GM19372 (cell line): ENCODE data around the gene ERBB3.
"Not testable (repeated sequence)": the region's sequence is repeated elsewhere in the genome, so short reads cannot be mapped to it uniquely, and the experiment has no call there.

Experiments
- ATAC-seq: cut with Tn5 transposase; IDR thresholded peaks from one replicate; pipeline ENCODE4 v1.9.1; 2021; ENCODE audit warnings: mild to moderate bottlenecking, low read depth, moderate library complexity; ENCODE audit not compliant: unreplicated experiment

ERBB3 gene

DNA sequence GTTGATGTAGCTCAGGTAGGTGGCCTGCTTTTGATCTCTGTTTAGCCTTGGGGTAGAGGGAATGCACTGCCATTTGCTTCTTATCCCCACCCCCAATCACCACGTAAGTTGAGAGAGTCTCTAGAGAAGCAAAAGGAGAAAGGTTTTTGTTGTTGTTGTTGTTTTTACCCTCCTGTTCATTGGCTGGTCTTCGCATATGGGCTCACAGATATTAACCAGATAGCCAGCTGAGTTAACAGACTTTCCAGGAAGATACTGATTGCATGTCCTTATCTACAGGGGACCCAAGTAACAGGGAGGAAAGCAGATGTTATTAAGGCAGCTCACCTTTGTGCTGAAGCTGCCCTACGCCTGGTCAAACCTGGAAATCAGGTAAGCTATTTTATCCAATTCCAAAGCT, 27.3 kb downstream of the ERBB3 start:
- ATAC-seq, result no peak

DNA sequence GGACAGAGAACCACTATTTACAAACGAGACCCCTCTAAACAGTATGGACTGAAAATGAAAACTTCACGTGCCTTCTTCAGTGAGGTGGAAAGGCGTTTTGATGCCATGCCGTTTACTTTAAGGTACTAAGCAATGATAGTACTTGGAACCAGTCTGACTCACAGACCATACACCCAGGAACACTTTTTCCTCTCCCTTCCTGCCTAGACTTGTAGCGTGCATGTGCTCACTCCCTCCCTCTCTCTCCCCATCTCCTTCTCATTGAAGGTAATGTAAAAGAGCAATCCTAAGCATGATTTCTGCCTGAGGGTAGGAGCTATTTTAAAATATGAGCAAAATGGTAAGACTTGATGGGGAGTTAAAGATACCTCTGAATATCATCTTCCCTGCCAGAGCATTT, 30.6 kb downstream of the ERBB3 start:
- ATAC-seq, result no peak

- no peak for ATAC-seq
These were observed 34.1 kb downstream of the ERBB3 start for GRCh38 chr12:56114084-56114483.

DNA sequence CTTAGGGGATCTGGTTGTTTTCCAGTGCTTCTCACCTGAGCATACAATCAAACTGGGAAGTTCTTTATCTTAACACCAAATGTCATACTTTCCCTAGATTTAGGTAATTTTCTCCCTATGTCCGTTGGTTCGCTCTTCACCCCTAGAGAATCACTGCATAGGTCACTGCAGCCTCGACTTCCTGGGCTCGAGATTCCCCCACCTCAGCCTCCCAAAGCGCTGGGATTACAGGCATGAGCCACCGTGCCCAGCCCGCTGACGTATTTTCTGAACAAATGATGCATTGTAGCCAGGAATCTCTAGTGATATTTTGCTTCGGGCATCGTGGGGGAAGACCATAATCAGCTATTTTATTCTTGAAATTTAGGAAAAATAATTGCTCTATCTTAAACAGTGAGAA, 35.4 kb downstream of the ERBB3 start:
- no peak for ATAC-seq

- ATAC-seq, result peak; percentile 43
These were observed 36.5 kb downstream of the ERBB3 start, which contains the start of gene RPL41 for GRCh38 chr12:56116267-56117081. Gene RPL41 (plus strand): TSS chr12:56116633.

GRCh38 chr12:56117082-56117706, 37.2 kb downstream of the ERBB3 start:
- not testable (repeated sequence) for ATAC-seq

GRCh38 chr12:56117778-56118687, 38.1 kb downstream of the ERBB3 start, which contains the start of gene ZC3H10:
Gene ZC3H10 (plus strand): TSS chr12:56118266. CDS start chr12:56120563, 2,297 bp downstream.
- ATAC-seq, result peak; percentile 74

DNA sequence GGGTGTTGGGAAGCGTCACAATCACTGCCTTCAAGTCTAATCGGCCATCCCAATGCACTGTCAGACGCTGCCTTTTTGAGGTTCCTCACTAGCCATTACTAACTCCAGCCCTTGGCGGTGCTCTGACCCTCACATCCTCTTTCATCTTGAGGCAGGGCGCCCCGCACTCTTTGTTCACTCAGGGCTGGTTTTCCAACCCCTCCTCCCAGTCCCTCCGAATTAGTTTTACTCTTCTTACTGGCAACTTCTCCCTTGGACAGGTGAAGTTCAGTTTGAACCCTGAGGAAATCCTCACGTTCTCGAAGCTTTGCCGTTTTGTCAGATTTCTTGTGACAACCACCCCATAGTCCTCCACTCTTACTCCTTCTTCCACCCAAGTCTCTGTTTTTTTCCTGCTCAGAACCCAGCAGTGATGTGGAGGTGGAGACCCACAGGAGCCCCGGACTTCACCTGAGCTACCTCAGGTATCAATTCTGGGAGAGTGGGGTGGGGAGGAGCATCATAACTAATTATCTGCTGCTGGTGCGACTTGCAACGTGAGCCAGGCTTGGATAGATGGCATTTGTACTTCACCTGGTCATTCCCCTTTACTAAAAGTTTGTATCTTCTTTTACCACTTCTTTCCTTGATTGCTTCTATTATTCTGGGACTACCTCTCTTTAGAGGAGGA, 38.9 kb downstream of the ERBB3 start:
- ATAC-seq, result no peak

DNA sequence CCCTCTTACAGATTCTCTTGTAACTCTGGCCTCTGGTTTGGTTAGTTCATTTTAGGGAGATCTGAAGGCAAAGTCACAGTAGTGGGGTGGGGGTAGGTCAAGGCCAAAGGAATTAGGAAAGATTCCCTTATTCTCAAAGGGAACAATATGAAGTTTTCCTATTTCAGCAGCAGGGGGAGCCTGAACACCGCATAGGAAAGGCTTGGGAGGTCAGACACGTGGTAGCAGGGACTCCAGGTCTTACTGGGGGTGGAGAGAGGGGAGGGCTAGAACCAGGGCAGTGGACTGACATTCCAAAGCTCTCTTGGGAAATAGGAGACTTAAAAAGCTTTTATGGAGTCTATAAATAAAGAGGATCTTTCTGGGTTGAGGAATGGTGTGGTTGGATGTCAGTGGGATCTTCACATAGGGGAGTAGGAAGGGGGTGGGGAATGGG, 39.4 kb downstream of the ERBB3 start:
- no peak for ATAC-seq

DNA sequence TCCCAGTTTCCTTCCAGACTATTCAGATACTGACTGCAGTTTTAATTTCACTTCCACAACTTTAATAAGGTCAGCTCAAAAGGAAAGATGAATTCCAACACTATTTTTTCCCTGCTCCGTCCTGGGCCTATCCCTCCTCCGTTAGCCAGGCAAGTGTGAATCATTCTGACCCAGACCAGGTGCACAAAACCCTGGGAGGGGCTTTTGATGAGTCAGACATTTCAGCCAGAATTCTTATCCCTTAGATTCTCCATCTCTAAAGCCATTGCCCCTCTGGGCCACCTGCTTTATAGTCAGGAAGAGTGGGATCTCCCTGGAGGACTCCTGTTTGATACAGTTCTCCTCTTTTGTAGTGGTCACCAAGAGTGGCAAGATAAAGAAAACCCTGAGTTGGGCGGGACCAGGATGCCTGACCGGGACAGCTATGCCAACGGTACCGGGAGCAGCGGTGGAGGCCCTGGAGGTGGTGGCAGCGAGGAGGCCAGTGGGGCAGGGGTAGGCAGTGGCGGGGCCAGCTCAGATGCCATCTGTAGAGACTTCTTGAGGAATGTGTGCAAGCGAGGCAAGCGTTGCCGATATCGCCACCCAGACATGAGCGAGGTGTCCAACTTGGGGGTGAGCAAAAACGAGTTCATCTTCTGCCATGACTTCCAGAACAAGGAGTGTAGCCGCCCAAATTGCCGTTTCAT, 40.3 kb downstream of the ERBB3 start:
- ATAC-seq, result no peak

DNA sequence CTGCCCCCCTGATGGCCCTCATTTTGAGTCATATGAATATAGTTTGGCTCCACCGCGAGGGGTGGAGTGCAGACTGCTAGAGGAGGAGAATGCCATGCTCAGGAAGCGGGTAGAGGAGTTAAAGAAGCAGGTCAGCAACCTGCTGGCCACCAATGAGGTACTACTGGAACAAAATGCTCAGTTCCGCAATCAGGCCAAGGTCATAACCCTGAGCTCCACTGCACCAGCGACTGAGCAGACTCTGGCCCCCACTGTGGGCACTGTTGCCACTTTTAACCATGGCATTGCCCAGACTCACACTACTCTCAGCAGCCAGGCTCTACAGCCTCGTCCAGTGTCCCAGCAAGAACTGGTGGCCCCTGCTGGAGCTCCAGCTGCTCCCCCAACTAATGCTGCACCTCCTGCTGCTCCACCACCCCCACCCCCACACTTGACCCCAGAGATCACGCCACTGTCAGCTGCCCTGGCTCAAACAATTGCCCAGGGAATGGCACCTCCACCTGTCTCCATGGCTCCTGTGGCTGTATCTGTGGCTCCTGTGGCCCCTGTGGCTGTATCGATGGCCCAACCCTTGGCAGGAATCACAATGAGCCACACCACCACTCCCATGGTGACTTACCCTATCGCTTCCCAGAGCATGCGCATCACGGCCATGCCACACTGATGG, 41.4 kb downstream of the ERBB3 start:
- no peak for ATAC-seq

- no peak for ATAC-seq
These were observed 42.7 kb downstream of the ERBB3 start for GRCh38 chr12:56122637-56123036.

DNA sequence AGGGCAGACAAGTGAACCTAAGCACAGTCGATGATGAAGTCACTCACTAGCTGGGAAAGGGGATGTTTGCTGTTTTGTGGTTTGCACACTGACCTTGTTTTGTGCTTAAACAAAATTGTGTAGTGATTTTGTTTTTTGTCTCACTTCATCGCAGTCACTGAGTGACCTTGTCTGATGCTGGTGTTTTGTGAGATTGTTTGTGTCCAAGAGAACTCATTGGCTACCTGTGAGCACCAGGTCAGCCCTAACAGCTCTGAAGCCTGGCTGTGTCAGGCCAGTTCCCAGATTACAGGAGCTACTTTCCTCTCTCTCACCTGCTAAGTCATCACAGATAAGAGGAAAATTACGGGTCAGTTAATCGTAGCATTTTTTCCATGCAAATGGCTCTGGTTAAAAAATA, 44.2 kb downstream of the ERBB3 start:
- no peak for ATAC-seq

DNA sequence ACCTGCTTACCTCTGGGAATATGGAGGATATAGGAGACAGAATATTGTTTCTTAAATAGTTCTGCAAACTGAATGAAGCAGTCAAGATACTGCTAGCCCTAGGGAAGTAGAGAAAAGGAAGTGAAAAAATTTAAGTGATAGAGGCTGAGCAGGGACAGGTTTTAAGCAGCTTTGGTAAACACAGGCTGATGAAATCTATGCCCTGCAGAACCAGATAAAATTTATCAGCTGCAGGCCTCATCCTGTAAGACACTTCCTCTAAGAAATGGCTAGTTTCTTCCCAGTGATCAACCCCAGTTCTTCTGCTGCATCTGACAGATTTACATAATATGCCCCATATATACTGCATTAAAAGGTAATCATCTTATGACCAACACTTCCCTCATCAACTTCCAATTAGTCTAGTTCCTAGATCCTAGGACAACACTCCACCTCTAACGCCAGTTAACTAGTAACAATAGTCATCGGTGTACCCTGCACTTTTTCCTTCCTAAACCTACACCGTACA, 46.8 kb downstream of the ERBB3 start:
- ATAC-seq, result no peak

- no peak for ATAC-seq
These were observed 47.5 kb downstream of the ERBB3 start for GRCh38 chr12:56127485-56127887.

GRCh38 chr12:56127888-56128669, 48.1 kb downstream of the ERBB3 start, which contains the start of gene ESYT1:
Gene ESYT1 (plus strand): TSS chr12:56128267. CDS start chr12:56128320, 53 bp downstream.
- peak; percentile 81 for ATAC-seq

DNA sequence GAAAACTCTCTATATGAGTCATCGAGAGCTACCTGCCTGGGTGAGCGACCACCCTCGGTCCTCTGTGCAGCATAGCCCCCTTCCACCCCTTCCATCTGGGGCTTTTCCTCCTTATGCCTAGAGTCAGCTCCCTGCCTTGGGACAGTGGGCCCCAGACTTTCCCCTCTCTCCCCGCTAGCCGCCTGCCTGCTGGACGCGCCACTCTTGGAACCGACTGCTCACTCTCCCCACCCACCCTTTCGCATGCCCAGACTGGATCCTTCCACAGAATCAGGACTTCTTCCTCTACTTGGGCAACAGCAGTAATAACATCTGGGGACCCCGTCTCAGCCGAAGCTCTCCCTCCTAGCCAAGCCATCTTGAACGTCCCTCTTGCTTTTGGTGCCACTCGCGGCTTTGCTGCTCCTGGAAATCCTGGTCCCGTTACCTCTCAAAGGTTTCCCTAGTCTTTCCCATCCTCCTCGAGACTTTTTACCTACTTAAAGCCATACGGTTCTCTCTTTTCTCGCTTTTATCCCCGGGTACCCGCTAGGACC, 48.8 kb downstream of the ERBB3 start:
- ATAC-seq, result no peak
